Stimulated activated effector memory CD8-positive, alpha-beta T cell treated with anti-CD3 and anti-CD28 coated beads, Interleukin-12 subunit alpha, Interleukin-12 subunit beta, amount 100 ng/mL, for 72 hours (primary cell): ENCODE data around the gene ADCY10.
"Not testable (repeated sequence)": the region's sequence is repeated elsewhere in the genome, so short reads cannot be mapped to it uniquely, and the experiment has no call there.

ENCODE experiments used
- ATAC-seq: fragments of 150-1000 bp; cut with Tn5 transposase; 2 replicates; pipeline ENCODE4 v1.10.0; 2021
- DNase-seq, 2 donors: peaks; one replicate each; pipeline ENCODE4 v3.0.0; 2021 to 2022; ENCODE audit warnings: low spot score in 2 of 2
- H3K27ac Mint-ChIP-seq: one replicate; pipeline ENCODE4 v1.8.0; 2022; ENCODE audit warnings: mild to moderate bottlenecking, mixed read lengths
- H3K36me3 Mint-ChIP-seq: one replicate; pipeline ENCODE4 v1.8.0; 2022; ENCODE audit warnings: mild to moderate bottlenecking, mixed read lengths
- H3K4me1 Mint-ChIP-seq: one replicate; pipeline ENCODE4 v1.8.0; 2022; ENCODE audit warnings: mixed read lengths
- H3K4me3 Mint-ChIP-seq: one replicate; pipeline ENCODE4 v1.8.0; 2022; ENCODE audit warnings: mild to moderate bottlenecking, mixed read lengths
- H3K9me3 Mint-ChIP-seq: one replicate; pipeline ENCODE4 v1.8.0; 2022; ENCODE audit warnings: mixed read lengths

Gene ADCY10

DNA sequence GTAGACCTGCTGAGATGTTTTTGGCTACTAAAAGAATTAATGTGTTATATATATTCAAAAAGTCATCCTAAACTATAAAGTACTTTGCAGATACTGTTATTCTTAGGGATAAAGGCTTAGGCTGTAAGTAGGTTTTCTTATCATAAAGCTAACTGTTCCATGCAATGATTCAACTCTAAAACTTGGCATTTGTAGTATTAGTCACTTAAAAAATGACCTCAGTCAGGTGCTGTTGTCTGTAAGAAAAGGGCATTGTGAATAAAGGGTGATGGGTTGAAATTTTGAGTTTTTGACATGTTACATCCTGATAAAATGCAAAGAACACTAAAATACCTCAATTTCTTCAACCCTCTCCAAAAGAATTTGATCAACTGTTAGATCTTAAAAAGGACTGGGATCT is 32.9 kb downstream of the ADCY10 start:
- Mint-ChIP-seq H3K9me3 (no peaks in the 10 kb centered on the region), H3K36me3 (no peaks in the 10 kb centered on the region), H3K27ac (no peak overlapping the region), H3K4me1 (no peaks in the 10 kb centered on the region), H3K4me3 (no peak overlapping the region)
- DNase-seq (no peak), ATAC-seq (no peak)

DNA sequence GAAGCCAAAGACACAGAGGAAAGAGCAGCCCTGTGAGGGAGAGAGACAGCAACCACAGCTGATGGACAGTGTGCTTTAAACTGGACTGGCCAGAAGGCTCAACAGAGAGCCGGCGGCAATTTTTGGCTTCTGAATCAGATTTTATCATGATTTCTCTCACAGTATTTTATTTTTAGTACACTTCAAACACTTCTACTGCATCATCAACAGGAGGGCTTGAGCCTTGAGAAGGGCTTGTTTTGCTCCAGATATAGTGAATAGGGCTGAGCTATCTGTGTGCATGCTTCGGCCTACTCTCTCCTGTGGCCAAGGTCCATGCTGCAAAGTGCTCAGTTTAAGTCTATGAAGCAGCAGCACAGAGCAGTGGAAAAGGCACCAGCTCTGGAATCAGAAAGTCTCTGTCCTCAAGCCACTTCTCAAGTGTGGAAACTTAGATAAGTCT is 33.3 kb downstream of the ADCY10 start:
- Mint-ChIP-seq H3K4me1 (no peaks in the 10 kb centered on the region), H3K36me3 (no peaks in the 10 kb centered on the region), H3K4me3 (no peak overlapping the region), H3K9me3 (no peaks in the 10 kb centered on the region), H3K27ac (no peak overlapping the region)
- no peak for DNase-seq
- no peak for ATAC-seq

DNA sequence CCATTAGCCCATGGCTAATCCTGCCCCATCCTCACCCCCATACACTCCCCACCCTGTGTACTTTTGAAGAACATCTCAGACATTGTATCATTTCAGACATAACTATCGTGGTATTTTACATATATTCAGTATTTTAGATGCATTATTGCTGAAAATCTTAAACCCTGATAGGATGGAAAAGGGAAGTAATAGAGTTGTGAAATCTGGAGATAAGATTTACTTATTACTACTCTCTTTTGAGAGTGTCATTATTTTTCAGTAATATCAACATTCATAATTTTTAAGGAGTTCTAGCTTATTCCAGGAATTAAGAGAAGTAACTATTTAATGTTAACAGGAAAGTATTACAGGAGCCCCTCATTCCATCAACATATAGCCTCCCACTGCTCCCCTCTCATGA is 34.4 kb downstream of the ADCY10 start:
- Mint-ChIP-seq H3K27ac (no peak overlapping the region), H3K9me3 (no peaks in the 10 kb centered on the region), H3K36me3 (no peaks in the 10 kb centered on the region), H3K4me1 (no peaks in the 10 kb centered on the region), H3K4me3 (no peak overlapping the region)
- ATAC-seq = no peak
- no peak for DNase-seq

DNA sequence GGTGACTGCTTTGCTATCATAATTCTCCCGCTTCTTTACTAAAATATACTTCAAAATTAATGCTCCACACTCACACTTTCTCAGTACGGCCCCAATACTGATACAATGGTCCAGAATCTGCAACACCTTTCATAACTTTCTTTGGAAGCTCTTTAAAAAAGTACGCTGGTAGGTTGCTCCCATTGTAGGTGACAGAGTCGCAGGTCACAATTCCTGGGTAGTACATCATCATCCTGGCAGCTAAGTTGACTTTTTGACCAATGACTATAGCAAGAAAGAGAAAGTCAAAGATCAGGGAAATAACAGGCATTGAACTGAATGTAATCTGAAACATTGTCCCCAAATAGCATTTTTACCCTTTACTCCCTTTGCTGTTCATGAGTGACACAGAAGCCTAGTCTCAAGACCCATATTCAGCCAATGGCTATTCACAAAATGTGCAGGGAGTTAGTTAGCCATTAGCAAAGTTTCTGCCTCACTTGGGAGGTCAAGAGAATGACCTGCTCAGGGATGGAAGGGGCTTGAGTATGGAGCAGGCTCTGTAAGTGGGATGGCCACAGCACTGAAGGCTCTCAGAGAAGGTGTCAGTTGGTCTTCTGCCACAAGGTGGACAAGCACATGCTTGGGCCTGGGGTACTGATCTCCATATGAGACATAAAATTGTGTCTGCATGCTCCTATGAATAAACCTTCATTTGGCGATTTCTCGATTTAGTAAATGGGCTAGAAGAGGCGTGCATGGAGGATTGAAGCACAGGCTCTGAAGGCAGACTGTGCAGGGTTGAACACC is 35.4 kb downstream of the ADCY10 start:
- no peak overlapping the region for H3K27ac Mint-ChIP-seq
- DNase-seq = no peak
- no peak for ATAC-seq
- no peak overlapping the region for H3K4me3 Mint-ChIP-seq
- no peaks in the 10 kb centered on the region for H3K4me1 Mint-ChIP-seq
- H3K9me3 Mint-ChIP-seq = no peaks in the 10 kb centered on the region
- no peaks in the 10 kb centered on the region for H3K36me3 Mint-ChIP-seq

DNA sequence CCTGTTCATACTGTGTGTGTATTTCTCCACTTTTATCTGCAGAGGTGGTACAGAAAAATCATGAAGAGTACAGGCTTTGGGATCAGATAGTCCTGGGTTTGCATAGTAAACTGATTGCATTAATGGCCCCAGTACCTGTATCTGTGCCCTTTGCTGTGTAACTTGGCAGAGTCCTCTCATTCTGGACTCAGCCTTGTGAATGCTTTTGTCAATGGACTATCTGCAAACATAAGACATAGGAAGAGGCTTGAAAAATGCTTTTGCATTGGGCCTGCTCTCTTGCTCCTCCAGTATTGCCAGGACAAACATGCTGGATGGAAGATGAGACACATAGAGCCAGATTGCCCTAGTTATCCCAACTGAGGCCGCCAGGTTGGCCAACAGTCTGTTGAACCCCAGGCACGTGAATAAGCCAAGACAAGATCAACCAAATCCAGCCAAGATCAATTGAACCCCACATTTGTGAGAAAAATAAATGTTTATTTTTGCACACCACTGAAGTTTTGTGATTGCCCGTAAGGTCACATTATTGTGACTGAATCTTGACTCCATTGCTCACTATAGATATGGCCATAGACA is 37.2 kb downstream of the ADCY10 start:
- Mint-ChIP-seq H3K9me3 (no peaks in the 10 kb centered on the region), H3K4me1 (no peaks in the 10 kb centered on the region), H3K27ac (no peak overlapping the region), H3K36me3 (no peaks in the 10 kb centered on the region), H3K4me3 (no peak overlapping the region)
- ATAC-seq (no peak), DNase-seq (no peak)

DNA sequence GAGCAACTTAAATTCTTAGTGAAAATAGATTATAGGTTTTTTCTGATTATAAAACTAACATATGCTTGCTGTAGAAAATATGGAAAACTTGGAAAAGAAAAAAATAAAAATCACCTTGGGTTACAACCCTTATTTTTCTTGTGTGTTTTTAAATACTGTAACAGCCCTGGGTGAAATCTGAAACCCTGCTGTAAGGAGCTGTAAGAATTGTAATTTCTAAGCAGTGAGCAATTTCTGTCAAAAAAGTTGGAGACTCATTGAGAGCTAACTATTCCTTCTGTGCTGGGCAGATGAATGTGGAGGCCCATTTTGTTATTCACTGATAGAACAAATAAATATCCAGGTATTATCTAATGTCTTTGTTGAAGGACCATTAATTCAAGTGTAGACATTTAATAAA is 42.6 kb downstream of the ADCY10 start:
- no peak overlapping the region for H3K4me3 Mint-ChIP-seq
- no peaks in the 10 kb centered on the region for H3K4me1 Mint-ChIP-seq
- H3K9me3 Mint-ChIP-seq = no peaks in the 10 kb centered on the region
- H3K36me3 Mint-ChIP-seq = no peaks in the 10 kb centered on the region
- no peak overlapping the region for H3K27ac Mint-ChIP-seq
- ATAC-seq = no peak
- no peak for DNase-seq

DNA sequence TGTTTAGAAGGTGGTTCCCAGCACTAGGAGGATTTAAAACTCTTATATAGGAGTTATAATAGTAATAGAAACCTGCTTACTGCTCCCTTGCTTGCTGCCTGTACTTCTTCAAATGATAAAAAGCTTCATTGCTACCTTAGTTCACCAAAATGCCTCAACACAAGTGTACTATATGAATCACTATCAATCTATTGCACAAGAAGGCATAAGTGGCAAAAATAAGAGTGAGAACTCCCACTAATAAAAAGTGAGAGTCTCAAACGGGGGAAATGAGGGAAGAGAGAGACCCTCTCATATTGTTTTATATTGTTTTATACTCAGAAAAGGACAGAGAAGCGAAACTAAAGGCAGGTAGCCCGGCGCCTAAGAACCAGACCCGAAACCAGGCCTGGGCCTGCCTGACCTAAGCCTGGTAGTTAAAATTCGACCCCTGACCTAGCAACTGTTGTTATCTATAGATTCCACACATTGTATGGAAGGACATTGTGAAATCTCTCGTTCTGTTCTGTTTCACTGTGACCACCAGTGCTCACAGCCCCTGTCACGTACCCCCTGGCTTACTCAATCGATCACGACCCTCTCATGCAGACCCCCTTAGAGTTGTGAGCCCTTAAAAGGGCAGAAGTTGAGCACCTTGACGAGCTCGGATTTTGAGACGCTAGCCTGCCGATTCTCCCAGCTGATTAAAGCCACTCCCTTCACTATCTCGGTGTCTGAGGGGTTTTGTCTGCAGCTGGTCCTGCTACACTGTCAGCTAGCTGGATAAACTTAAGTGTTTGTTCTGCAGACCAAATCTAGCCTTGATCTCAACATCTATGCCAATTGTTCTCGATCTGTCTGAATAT is 44.6 kb downstream of the ADCY10 start:
- not testable (repeated sequence) for H3K4me3 Mint-ChIP-seq, H3K36me3 Mint-ChIP-seq, H3K4me1 Mint-ChIP-seq, DNase-seq, H3K9me3 Mint-ChIP-seq, ATAC-seq, H3K27ac Mint-ChIP-seq

DNA sequence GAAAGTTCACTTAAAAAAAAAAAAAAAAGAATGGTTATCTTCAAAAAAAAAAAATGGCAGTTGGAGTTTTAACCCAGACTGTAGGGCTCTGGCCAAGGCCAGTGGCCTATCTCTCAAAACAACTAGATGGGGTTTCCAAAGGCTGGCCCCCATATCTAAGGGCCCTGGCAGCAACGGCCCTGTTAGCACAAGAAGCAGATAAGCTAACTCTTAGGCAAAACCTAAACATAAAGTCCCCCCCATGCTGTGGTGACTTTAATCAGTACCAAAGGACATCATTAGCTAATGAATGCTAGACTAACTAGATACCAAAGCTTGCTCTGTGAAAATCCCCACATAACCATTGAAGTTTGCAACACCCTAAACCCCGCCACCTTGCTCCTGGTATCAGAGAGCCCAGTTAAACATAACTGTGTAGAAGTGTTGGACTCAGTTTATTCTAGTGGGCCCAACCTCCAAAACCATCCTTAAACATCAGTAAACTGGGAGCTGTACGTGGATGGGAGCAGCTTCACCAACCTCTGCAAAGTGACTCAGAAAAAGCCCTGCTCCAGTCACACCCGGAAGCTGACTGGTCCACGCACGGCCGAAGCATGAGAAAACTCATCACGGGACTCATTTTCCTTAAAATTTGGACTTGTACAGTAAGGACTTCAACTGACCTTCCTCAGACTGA is 47.1 kb downstream of the ADCY10 start:
- not testable (repeated sequence) for H3K36me3 Mint-ChIP-seq, H3K4me3 Mint-ChIP-seq, ATAC-seq, H3K4me1 Mint-ChIP-seq, H3K27ac Mint-ChIP-seq, H3K9me3 Mint-ChIP-seq, DNase-seq

DNA sequence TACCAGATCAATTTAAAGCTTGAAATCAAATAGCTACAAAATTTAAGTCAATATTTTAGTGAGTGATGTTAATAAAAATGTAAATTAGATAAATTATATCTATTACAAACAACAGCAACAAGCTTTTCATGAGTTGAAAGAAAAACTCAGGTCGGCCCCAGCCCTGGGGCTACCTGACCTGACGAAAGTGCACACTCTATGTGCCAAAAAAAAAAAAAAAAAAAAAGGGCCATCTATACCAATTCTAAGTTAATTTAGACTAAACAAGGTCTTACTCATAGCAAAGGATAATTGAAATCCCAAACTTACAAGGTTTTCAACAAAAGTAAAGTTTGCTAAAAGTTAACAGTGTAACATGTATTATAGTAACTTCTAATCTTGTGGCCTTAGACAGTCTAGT is 47.6 kb downstream of the ADCY10 start:
- H3K27ac Mint-ChIP-seq, H3K4me3 Mint-ChIP-seq, ATAC-seq, H3K4me1 Mint-ChIP-seq, H3K9me3 Mint-ChIP-seq, H3K36me3 Mint-ChIP-seq, DNase-seq: not testable (repeated sequence)

DNA sequence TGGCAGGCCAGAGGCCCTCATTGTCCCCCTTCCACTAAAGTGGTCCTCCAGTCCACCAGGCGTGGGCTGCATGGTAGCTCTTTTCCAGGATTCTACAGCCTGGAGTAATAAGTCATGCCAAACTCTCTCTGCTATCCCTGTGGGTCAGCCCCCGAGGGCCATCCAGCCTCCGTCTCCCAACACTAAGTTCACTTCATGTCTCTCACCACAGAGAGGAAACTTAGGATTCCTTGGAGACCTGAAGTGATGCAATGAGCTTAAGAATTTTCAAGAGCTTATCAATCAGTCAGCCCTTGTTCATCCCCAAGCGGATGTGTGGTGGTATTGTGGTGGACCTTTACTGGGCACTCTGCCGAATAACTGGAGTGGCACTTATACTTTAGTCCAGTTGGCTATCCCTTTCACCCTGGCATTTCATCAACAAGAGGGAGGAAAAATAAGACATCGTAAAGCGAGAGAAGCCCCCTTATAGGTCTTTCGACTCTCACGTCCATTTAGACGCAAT is 48.1 kb downstream of the ADCY10 start:
- H3K9me3 Mint-ChIP-seq, H3K36me3 Mint-ChIP-seq, H3K4me1 Mint-ChIP-seq, ATAC-seq, H3K4me3 Mint-ChIP-seq, DNase-seq, H3K27ac Mint-ChIP-seq: not testable (repeated sequence)

DNA sequence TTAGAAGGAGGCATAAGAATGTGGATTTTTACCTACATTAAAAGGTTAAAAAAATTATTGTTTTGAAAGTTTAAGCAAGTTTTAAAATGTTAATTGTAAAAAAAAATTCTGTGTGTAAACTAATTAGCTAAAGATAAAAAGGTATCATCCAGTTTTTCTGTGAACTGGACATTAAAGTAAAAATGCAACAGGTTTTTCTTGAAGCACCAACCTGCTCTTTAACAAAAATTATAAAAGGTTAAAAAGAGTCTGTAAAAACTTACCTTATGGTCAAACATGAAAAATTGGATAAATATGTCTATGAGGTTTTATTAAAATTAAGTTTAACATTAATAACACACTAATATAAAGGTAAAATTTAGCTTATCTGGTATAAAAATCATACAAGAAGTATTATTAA is 48.7 kb downstream of the ADCY10 start:
- not testable (repeated sequence) for ATAC-seq, H3K4me3 Mint-ChIP-seq, DNase-seq, H3K9me3 Mint-ChIP-seq, H3K36me3 Mint-ChIP-seq, H3K4me1 Mint-ChIP-seq, H3K27ac Mint-ChIP-seq

DNA sequence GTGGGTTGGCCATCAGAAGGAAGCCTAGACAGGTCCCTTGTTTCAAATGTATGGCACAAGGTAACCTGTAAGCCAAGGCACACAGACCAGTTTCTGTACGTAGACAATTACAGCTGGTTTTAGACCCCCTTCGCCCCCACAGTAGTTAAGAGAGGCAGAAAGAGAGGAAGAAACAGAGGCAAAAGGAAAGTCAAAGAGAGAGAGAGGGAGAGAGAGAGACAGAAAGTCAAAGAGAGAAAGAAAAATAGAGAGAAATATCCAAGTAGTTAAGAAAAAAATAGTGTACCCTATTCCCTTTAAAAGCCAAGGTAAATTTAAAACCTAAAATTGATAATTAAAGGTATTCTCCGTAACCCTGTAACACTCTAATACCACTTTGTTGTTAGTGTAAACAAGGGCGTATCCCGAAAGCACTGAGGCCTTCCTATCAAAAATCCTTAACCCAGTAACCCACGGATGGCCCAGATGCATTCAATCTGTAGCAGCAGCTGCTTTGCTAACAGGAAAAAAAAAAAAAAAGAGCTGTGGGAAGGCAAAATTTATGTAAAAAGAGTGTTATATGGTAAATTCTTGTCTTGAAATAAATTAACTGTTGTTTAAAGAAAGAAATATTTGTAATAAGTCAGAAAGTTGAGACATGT is 49.4 kb downstream of the ADCY10 start:
- Mint-ChIP-seq H3K27ac (no peak overlapping the region), H3K9me3 (no peaks in the 10 kb centered on the region), H3K36me3 (no peaks in the 10 kb centered on the region), H3K4me1 (no peaks in the 10 kb centered on the region), H3K4me3 (no peak overlapping the region)
- no peak for ATAC-seq
- no peak for DNase-seq

DNA sequence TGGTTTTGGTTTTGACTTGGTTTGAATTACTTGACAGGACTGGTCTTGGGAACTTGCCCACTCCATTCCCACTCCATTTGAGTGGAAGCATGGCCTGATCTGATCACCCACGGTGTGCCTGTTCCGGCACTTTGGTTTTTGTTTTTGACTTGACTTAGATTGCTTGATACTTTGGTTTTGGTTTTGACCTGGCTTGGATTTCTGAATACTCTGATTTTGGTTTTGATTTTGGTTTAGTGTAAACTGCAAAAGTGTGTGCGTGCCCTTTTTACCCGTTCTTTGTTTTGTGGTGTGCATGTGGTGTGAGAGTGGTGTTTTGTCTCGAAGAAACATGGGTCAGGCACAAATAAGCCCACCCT is 50.0 kb downstream of the ADCY10 start:
- no peaks in the 10 kb centered on the region for H3K4me1 Mint-ChIP-seq
- ATAC-seq (no peak), DNase-seq (no peak)
- H3K27ac Mint-ChIP-seq = no peak overlapping the region
- no peaks in the 10 kb centered on the region for H3K36me3 Mint-ChIP-seq
- H3K4me3 Mint-ChIP-seq = no peak overlapping the region
- H3K9me3 Mint-ChIP-seq = no peaks in the 10 kb centered on the region

DNA sequence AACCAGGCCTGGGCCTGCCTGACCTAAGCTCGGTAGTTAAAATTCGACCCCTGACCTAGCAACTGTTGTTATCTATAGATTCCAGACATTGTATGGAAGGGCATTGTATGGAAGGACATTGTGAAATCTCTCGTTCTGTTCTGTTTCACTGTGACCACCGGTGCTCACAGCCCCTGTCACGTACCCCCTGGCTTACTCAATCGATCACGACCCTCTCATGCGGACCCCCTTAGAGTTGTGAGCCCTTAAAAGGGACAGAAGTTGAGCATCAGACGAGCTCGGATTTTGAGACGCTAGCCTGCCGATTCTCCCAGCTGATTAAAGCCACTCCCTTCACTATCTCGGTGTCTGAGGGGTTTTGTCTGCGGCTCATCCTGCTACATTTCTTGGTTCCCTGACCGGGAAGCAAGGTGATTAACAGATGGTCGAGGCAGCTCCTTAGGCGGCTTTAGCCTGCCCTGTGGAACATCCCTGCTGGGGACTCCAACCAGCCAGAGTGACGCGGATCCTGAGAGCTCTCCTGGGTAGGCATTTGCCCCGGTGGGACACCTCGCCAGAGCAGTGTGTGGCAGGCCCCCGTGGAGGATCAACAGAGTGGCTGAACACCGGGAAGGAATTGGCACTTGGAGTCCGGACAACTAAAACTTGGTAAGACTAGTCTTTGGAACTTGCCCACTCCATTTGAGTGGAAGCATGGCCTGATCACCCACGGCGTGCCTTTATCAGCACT is 50.6 kb downstream of the ADCY10 start:
- not testable (repeated sequence) for H3K4me1 Mint-ChIP-seq, H3K9me3 Mint-ChIP-seq, H3K27ac Mint-ChIP-seq, H3K36me3 Mint-ChIP-seq, ATAC-seq, DNase-seq, H3K4me3 Mint-ChIP-seq
